Ovary (tissue), 3 donors: Measurements from ENCODE around the gene DCAF4.

Experiments used
- CTCF ChIP-seq, 3 donors: fragments of 450-650 bp in 2 of 3; fragments of 200-600 bp in 1 of 3; IDR thresholded peaks; one replicate each; pipeline versions ENCODE4 v1.5.1 to v1.8.0; 2016 to 2022; ENCODE audit warnings: antibody characterized with exemption in 3 of 3, mild to moderate bottlenecking in 1 of 3
- EP300 ChIP-seq: sonication (generic); formaldehyde crosslinking; IDR thresholded peaks from one replicate; pipeline ENCODE4 v1.6.1; 2017; ENCODE audit warnings: antibody characterized with exemption
- POLR2A ChIP-seq: fragments of 450-650 bp; IDR thresholded peaks from one replicate; pipeline ENCODE4 v1.6.1; 2017; ENCODE audit warnings: antibody characterized with exemption, mild to moderate bottlenecking, moderate library complexity
- donor health status: DM: no; HTN: no; CAD: no.

- no peak for TF ChIP-seq CTCF (IDR thresholded peaks at IDR 0.05)
- TF ChIP-seq POLR2A, result no peak
- TF ChIP-seq EP300, result no peak
Observed at GRCh38 chr14:72978856-72979255, 52.6 kb downstream of the DCAF4 start.
